Loucy (cell line): Measurements from ENCODE around the gene CATSPER1.

Source experiments
- H2AFZ ChIP-seq: fragments of 200-600 bp; sonication (generic); 2 replicates; pipeline ENCODE4 v1.6.0; 2016; ENCODE audit warnings: antibody characterized with exemption, mild to moderate bottlenecking, low read length, moderate library complexity
- H3F3A ChIP-seq: fragments of 200-600 bp; 2 replicates; pipeline ENCODE4 v1.6.0; 2016; ENCODE audit warnings: antibody characterized with exemption, low read depth, mild to moderate bottlenecking
- H3K27me3 ChIP-seq: fragments of 200-600 bp; sonication (generic); 2 replicates; pipeline ENCODE4 v1.6.1; 2014; ENCODE audit warnings: low read length, mild to moderate bottlenecking; ENCODE audit not compliant: insufficient read depth, poor library complexity, severe bottlenecking
- H3K36me3 ChIP-seq: fragments of 200-600 bp; sonication (generic); 2 replicates; pipeline ENCODE4 v1.6.1; 2016; ENCODE audit warnings: low read length; ENCODE audit not compliant: insufficient read depth
- H3K4me1 ChIP-seq: fragments of 200-600 bp; sonication (generic); 2 replicates; pipeline ENCODE4 v1.5.1; 2014; ENCODE audit warnings: low read length, mild to moderate bottlenecking; ENCODE audit not compliant: insufficient read depth, poor library complexity, severe bottlenecking
- H3K4me2 ChIP-seq: fragments of 200-600 bp; sonication (generic); 2 replicates; pipeline ENCODE4 v1.6.0; 2014; ENCODE audit warnings: antibody characterized with exemption, low read length, low read depth, mild to moderate bottlenecking; ENCODE audit not compliant: poor library complexity, severe bottlenecking
- H3K4me3 ChIP-seq: fragments of 200-600 bp; sonication (generic); 2 replicates; pipeline ENCODE4 v1.5.1; 2014; ENCODE audit warnings: low read length, mild to moderate bottlenecking, mixed read lengths; ENCODE audit not compliant: poor library complexity, severe bottlenecking
- H3K79me2 ChIP-seq: fragments of 200-600 bp; sonication (generic); 2 replicates; pipeline ENCODE4 v1.6.1; 2014; ENCODE audit warnings: low read length; ENCODE audit not compliant: insufficient read depth
- H3K9ac ChIP-seq: fragments of 200-600 bp; sonication (generic); 2 replicates; pipeline ENCODE4 v1.6.0; 2014; ENCODE audit warnings: mild to moderate bottlenecking, low read depth, low read length, moderate library complexity; ENCODE audit not compliant: poor library complexity, severe bottlenecking
- H3K9me2 ChIP-seq: fragments of 200-600 bp; sonication (generic); replicated peaks from 2 replicates; pipeline ENCODE4 v1.6.1; 2016; ENCODE audit warnings: low read depth, low read length, mixed read lengths
- H3K9me3 ChIP-seq: fragments of 200-600 bp; sonication (generic); 2 replicates; pipeline ENCODE4 v1.6.1; 2014; ENCODE audit warnings: mild to moderate bottlenecking, antibody characterized with exemption, low read length, low read depth; ENCODE audit not compliant: insufficient read depth
- H4K20me1 ChIP-seq: fragments of 200-600 bp; sonication (generic); 2 replicates; pipeline ENCODE4 v1.6.0; 2014; ENCODE audit warnings: antibody characterized with exemption, low read length, mild to moderate bottlenecking; ENCODE audit not compliant: insufficient read depth, poor library complexity, severe bottlenecking
- CTCF ChIP-seq: fragments of 200-600 bp; sonication (generic); conservative IDR thresholded peaks from 2 replicates; pipeline ENCODE4 v1.5.1; 2014; ENCODE audit warnings: mild to moderate bottlenecking, antibody characterized with exemption, low read length
- EZH2phosphoT487 ChIP-seq: fragments of 200-600 bp; IDR thresholded peaks from 2 replicates; pipeline ENCODE4 v1.6.1; 2018; ENCODE audit warnings: antibody characterized with exemption, mild to moderate bottlenecking, moderate library complexity, borderline replicate concordance

CATSPER1 gene

GRCh38 chr11:65979261-65979759 lies 47.0 kb downstream of the CATSPER1 start:
- Histone ChIP-seq H3K4me3 (no peak overlapping the region), H3K36me3 (peaks cover 41% of the 10 kb centered on the region; the same call in 1 of the 2 replicates), H2AFZ (no peak overlapping the region), H4K20me1 (no peaks in the 10 kb centered on the region), H3K4me1 (no peaks in the 10 kb centered on the region), H3K9ac (no peak overlapping the region), H3K79me2 (no peaks in the 10 kb centered on the region), H3K27me3 (no peaks in the 10 kb centered on the region), H3K4me2 (no peak overlapping the region), H3K9me3 (no peaks in the 10 kb centered on the region), H3K9me2 (no peaks in the 10 kb centered on the region), H3F3A (no peaks in the 10 kb centered on the region)
- TF ChIP-seq CTCF (no peak), EZH2phosphoT487 (no peak)

GRCh38 chr11:65978391-65979238 lies 47.7 kb downstream of the CATSPER1 start:
- H3K27me3 ChIP-seq = no peaks in the 10 kb centered on the region
- no peaks in the 10 kb centered on the region for H3F3A ChIP-seq
- no peak overlapping the region for H3K9ac ChIP-seq
- no peaks in the 10 kb centered on the region for H3K79me2 ChIP-seq
- H4K20me1 ChIP-seq = no peaks in the 10 kb centered on the region
- H3K4me1 ChIP-seq = no peaks in the 10 kb centered on the region
- no peak for TF ChIP-seq CTCF
- TF ChIP-seq EZH2phosphoT487 = no peak
- no peaks in the 10 kb centered on the region for H3K9me3 ChIP-seq
- H3K4me2 ChIP-seq = no peak overlapping the region
- no peak overlapping the region for H2AFZ ChIP-seq
- H3K36me3 ChIP-seq = peaks cover 44% of the 10 kb centered on the region; the same call in 1 of the 2 replicates
- no peak overlapping the region for H3K4me3 ChIP-seq
- no peaks in the 10 kb centered on the region for H3K9me2 ChIP-seq

GRCh38 chr11:65977621-65978390 lies 48.5 kb downstream of the CATSPER1 start:
- Histone ChIP-seq H3K9me2 (no peaks in the 10 kb centered on the region), H3K36me3 (peaks cover 51% of the 10 kb centered on the region; the same call in 1 of the 2 replicates), H3K79me2 (no peaks in the 10 kb centered on the region), H3F3A (no peaks in the 10 kb centered on the region), H3K4me2 (no peak overlapping the region), H4K20me1 (no peaks in the 10 kb centered on the region), H3K27me3 (no peaks in the 10 kb centered on the region), H3K9ac (no peak overlapping the region), H3K4me1 (no peaks in the 10 kb centered on the region), H3K4me3 (no peak overlapping the region), H3K9me3 (no peaks in the 10 kb centered on the region), H2AFZ (no peak overlapping the region)
- TF ChIP-seq EZH2phosphoT487 = no peak
- no peak for TF ChIP-seq CTCF
